Urothelium cell line (cell line): ENCODE measurements around the gene SHROOM3.

Experiments
- DNase-seq: peaks from one replicate; pipeline ENCODE4 v3.0.0; 2011; ENCODE audit warnings: low spot score, mixed read lengths
- FAIRE-seq: peaks from 2 replicates; lab custom pipeline; 2011; peaks lifted over from hg19 to GRCh38; lab: Jason Lieb, UNC

SHROOM3 gene

GRCh38 chr4:76795243-76795642 lies 360.2 kb downstream of the SHROOM3 start:
- no peak for DNase-seq
- no peak for FAIRE-seq

- FAIRE-seq (no peak), DNase-seq (no peak)
Observed at GRCh38 chr4:76799140-76799539, 364.1 kb downstream of the SHROOM3 start.

GRCh38 chr4:76799718-76800117 lies 364.7 kb downstream of the SHROOM3 start:
- no peak for FAIRE-seq
- no peak for DNase-seq

GRCh38 chr4:76800902-76801301 lies 365.9 kb downstream of the SHROOM3 start:
- FAIRE-seq: no peak
- DNase-seq: no peak

- FAIRE-seq (no peak), DNase-seq (no peak)
Observed at GRCh38 chr4:76801621-76802235, 366.7 kb downstream of the SHROOM3 start.

GRCh38 chr4:76802236-76803021 lies 367.4 kb downstream of the SHROOM3 start:
- DNase-seq (no peak), FAIRE-seq (no peak)

GRCh38 chr4:76803522-76803921 lies 368.5 kb downstream of the SHROOM3 start:
- FAIRE-seq (no peak), DNase-seq (peak; percentile 81)

GRCh38 chr4:76804096-76804495 lies 369.1 kb downstream of the SHROOM3 start:
- DNase-seq (no peak), FAIRE-seq (no peak)

- FAIRE-seq (no peak), DNase-seq (no peak)
Observed at GRCh38 chr4:76806346-76806745, 371.3 kb downstream of the SHROOM3 start.

- DNase-seq: no peak
- FAIRE-seq: no peak
Observed at GRCh38 chr4:76806757-76807156, 371.7 kb downstream of the SHROOM3 start.

- DNase-seq (no peak), FAIRE-seq (no peak)
Observed at GRCh38 chr4:76809594-76810305, 374.7 kb downstream of the SHROOM3 start.

- FAIRE-seq (no peak), DNase-seq (no peak)
Observed at GRCh38 chr4:76811604-76812412, 376.8 kb downstream of the SHROOM3 start.

- no peak for DNase-seq
- no peak for FAIRE-seq
Observed at GRCh38 chr4:76813070-76813469, 378.0 kb downstream of the SHROOM3 start.

GRCh38 chr4:76821641-76822040 lies 386.6 kb downstream of the SHROOM3 start:
- FAIRE-seq (no peak), DNase-seq (no peak)

GRCh38 chr4:76822303-76822702 lies 387.3 kb downstream of the SHROOM3 start:
- FAIRE-seq (no peak), DNase-seq (no peak)

- DNase-seq (no peak), FAIRE-seq (no peak)
Observed at GRCh38 chr4:76823495-76823894, 388.5 kb downstream of the SHROOM3 start.

- FAIRE-seq (no peak), DNase-seq (no peak)
Observed at GRCh38 chr4:76830612-76830963, 395.6 kb downstream of the SHROOM3 start.

GRCh38 chr4:76830964-76831703 lies 396.1 kb downstream of the SHROOM3 start:
- FAIRE-seq: no peak

GRCh38 chr4:76831711-76832373 lies 396.8 kb downstream of the SHROOM3 start:
- DNase-seq: no peak
- no peak for FAIRE-seq

More at GRCh38 chr4:76830964-76831703, 396.1 kb downstream of the SHROOM3 start:
- DNase-seq: peak; percentile 81
